IPS-18a (cell line): ENCODE data around the gene ASH1L.
"Not testable (repeated sequence)": the region's sequence is repeated elsewhere in the genome, so short reads cannot be mapped to it uniquely, and the experiment has no call there.

ENCODE experiments used
- H3K27ac ChIP-seq: one replicate; pipeline ENCODE4 v1.5.1; 2013; ENCODE audit warnings: low read length
- H3K27me3 ChIP-seq: one replicate; pipeline ENCODE4 v1.6.1; 2013; ENCODE audit warnings: mild to moderate bottlenecking, low read length; ENCODE audit not compliant: control insufficient read depth, insufficient read depth
- H3K36me3 ChIP-seq: one replicate; pipeline ENCODE4 v1.6.1; 2013; ENCODE audit warnings: low read depth, low read length; ENCODE audit not compliant: control insufficient read depth
- H3K4me1 ChIP-seq: one replicate; pipeline ENCODE4 v1.6.1; 2013; ENCODE audit warnings: low read depth, low read length; ENCODE audit not compliant: control insufficient read depth
- H3K4me3 ChIP-seq: one replicate; pipeline ENCODE4 v1.5.1; 2013; ENCODE audit warnings: low read length
- H3K9ac ChIP-seq: one replicate; pipeline ENCODE4 v1.6.1; 2013; ENCODE audit warnings: mild to moderate bottlenecking, low read length, moderate library complexity
- H3K9me3 ChIP-seq: one replicate; pipeline ENCODE4 v1.6.1; 2013; ENCODE audit warnings: low read depth, low read length; ENCODE audit not compliant: control insufficient read depth

Gene ASH1L

DNA sequence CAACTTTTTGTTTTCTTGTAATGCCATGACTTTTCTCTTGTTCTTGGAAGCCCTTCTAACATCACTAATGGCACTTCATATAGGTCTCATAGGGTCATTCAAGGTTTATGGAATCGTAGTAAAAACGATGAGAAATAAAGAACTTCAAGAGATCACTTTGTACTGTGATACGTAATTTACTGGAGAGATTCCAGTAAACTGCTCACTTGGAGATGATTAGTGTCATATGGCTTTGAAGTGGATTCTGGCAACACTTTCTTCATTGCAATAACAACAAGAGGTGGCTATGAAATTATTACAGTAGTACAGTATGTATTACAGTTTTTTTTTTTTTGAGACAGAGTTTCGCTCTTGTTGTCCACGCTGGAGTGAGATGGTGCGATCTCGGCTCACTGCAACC is 138.5 kb downstream of the ASH1L start:
- Histone ChIP-seq H3K4me1 (no peaks in the 10 kb centered on the region), H3K9me3 (no peaks in the 10 kb centered on the region), H3K27ac (no peak overlapping the region), H3K4me3 (no peak overlapping the region), H3K36me3 (no peaks in the 10 kb centered on the region), H3K27me3 (no peaks in the 10 kb centered on the region), H3K9ac (no peak overlapping the region)

GRCh38 chr1:155420788-155421187 is 141.8 kb downstream of the ASH1L start:
- H3K27me3 ChIP-seq, result no peaks in the 10 kb centered on the region

DNA sequence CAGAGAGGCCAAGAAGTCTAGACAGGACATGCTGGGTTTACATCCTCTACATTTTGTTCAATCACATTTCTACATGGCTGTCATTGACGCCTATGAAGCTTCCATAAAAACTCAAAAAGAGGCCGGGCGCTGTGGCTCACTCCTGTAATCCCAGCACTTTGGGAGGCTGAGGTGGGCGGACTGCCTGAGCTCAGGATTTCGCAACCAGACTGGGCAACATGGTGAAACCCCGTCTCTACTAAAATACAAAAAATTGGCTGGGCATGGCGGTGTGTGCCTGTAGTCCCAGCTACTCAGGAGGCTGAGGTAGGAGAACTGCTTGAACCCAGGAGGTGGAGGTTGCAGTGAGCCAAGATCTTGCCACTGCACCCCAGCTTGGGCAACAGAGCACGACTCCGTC is 150.8 kb downstream of the ASH1L start:
- H3K4me3 ChIP-seq, H3K36me3 ChIP-seq, H3K4me1 ChIP-seq: not testable (repeated sequence)

More at GRCh38 chr1:155420788-155421187, 141.8 kb downstream of the ASH1L start:
- no peaks in the 10 kb centered on the region for H3K36me3 ChIP-seq
- H3K4me1 ChIP-seq, result no peaks in the 10 kb centered on the region
- no peaks in the 10 kb centered on the region for H3K9me3 ChIP-seq
- H3K27ac ChIP-seq, result no peak overlapping the region
- no peak overlapping the region for H3K4me3 ChIP-seq
- no peak overlapping the region for H3K9ac ChIP-seq

DNA sequence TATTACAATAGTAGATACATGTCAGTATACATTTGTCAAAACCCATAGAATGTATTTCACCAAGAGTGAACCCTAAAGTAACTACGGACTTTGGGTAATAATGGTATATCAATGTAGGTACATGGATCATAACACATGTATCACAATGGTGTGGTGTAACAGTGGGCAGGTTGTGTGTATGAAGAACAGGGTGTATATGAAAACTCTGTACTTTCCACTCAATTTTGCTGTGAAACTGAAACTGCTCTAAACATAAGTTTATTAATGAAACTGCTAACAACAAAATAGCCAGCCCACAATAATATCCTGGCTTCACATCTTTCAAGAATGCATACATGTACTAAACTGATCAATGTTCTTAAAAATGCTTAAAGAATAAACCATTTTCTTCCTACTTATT is 151.7 kb downstream of the ASH1L start:
- H3K4me1 ChIP-seq, result no peaks in the 10 kb centered on the region
- H3K9me3 ChIP-seq, result no peaks in the 10 kb centered on the region
- H3K9ac ChIP-seq, result no peak overlapping the region

More for the DNA sequence above, 150.8 kb downstream of the ASH1L start:
- not testable (repeated sequence) for H3K27ac ChIP-seq, H3K9ac ChIP-seq, H3K27me3 ChIP-seq, H3K9me3 ChIP-seq

DNA sequence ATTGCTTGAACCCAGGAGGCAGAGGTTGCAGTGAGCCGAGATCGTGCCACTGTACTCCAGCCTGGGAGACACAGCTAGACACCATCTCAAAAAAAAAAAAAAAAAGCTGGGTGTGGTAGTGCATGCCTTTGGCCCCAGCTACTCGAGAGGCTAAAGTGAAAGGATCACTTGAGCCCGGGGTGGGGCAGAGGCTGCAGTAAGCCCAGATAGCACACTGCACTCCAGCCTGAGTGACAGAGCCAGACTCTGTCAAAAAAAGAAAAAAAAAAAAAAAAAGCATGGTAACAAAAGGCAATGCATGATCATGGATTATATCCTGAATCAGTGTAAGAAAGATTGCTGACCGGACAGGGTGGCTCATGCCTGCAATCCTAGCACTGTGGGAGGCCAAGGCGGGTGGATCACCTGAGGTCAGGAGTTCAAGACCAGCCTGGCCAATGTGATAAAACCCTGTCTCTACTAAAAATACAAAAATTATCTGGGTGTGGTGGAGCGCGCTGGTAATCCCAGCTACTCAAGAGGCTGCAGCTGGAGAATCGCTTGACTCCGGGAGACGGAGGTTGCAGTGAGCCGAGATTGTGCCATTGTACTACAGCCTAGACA is 165.6 kb downstream of the ASH1L start:
- Histone ChIP-seq H3K27me3 (no peaks in the 10 kb centered on the region), H3K27ac (no peak overlapping the region), H3K4me1 (no peaks in the 10 kb centered on the region), H3K36me3 (peaks cover 9% of the 10 kb centered on the region), H3K9me3 (no peaks in the 10 kb centered on the region), H3K4me3 (no peak overlapping the region), H3K9ac (no peak overlapping the region)

More for the DNA sequence above, 151.7 kb downstream of the ASH1L start:
- H3K27ac ChIP-seq, result no peak overlapping the region
- peaks cover 5% of the 10 kb centered on the region for H3K36me3 ChIP-seq
- no peaks in the 10 kb centered on the region for H3K27me3 ChIP-seq
- no peak overlapping the region for H3K4me3 ChIP-seq

DNA sequence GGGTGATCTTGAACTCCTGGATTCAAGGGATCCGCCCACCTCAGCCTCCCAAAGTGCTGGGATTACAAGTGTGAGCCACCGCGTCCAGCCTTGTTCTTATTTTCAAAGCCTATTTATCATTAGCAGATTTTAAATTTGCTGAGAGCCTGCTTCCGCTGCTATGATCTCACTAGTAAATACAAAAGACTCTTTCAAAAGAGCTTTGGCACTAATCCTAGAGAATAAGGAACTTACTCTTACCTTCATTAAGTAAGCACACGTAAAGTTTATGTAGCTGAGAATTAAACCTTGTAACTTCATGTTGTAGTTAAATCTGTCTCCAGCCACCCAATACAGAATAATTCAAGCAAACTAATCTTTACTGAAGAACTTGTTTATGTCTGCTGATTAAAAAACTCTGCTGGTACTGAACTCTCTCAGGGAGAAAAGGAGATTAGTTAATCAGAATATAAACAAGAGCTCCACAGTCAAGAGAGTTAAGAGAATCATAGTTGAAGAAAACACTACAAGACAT is 169.6 kb downstream of the ASH1L start:
- Histone ChIP-seq H3K9me3 (no peaks in the 10 kb centered on the region), H3K4me3 (no peak overlapping the region), H3K36me3 (peaks cover 12% of the 10 kb centered on the region), H3K4me1 (no peaks in the 10 kb centered on the region), H3K27me3 (no peaks in the 10 kb centered on the region), H3K27ac (no peak overlapping the region), H3K9ac (no peak overlapping the region)

DNA sequence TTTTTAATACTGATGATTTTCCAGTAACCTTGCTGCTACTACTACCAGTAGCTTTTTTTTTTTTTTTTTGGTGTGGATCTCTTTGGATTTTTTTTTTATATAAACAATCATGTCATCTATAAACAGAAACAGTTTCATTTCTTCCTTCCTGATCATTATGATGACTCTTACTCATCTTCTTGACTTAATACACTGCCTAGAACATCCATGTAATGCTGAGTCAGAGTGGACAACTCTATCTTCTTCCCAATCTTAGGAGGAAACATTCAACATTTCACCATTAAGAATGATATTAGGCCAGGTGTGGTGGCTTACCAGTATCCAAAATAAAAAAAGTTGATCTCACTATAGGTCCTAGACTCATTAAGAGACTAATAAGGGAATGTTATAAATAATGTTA is 172.8 kb downstream of the ASH1L start:
- Histone ChIP-seq H3K9me3 (no peaks in the 10 kb centered on the region), H3K4me1 (no peaks in the 10 kb centered on the region), H3K27ac (no peak overlapping the region), H3K36me3 (peaks cover 9% of the 10 kb centered on the region), H3K9ac (no peak overlapping the region), H3K4me3 (no peak overlapping the region), H3K27me3 (no peaks in the 10 kb centered on the region)

DNA sequence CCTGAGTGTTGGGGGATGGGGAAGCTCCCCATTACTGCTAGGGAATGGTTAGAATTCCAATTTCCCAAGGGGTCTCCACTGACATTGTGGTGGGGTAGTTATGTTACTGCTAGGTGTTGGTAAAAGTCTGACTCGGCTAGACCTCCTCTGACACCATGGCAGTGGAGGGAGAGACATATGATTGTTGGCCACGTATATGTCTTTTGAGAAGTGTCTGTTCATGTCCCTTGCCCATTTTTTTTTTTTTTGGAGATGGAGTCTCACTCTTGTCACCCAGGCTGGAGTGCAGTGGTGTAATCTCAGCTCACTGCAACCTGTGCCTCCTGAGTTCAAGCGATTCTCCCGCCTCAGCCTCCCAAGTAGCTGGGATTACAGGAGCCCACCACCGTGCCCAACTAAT is 176.8 kb downstream of the ASH1L start:
- H3K36me3 ChIP-seq, H3K9ac ChIP-seq, H3K4me1 ChIP-seq, H3K27me3 ChIP-seq, H3K4me3 ChIP-seq, H3K9me3 ChIP-seq, H3K27ac ChIP-seq: not testable (repeated sequence)

DNA sequence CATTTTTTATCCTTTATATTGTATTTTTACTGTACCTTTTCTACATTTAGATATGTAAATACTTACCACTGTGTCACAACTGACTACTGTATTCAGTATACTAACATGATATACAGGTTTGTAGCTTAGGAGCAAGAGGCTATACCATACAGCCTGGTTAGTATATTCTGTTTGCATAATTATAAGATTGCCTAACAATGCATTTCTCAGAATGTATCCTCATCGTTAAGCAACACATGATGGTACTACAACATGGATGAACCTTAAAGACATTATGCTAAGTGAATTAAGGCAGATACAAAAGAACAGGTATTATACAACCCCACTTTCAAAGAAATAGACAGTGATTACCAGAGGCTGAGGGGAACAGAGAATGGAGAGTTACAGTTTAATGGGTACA is 179.2 kb downstream of the ASH1L start:
- no peaks in the 10 kb centered on the region for H3K4me1 ChIP-seq
- no peak overlapping the region for H3K4me3 ChIP-seq
- H3K36me3 ChIP-seq, result peaks cover 10% of the 10 kb centered on the region
- H3K27ac ChIP-seq, result no peak overlapping the region
- no peak overlapping the region for H3K9ac ChIP-seq
- H3K9me3 ChIP-seq, result no peaks in the 10 kb centered on the region
- no peaks in the 10 kb centered on the region for H3K27me3 ChIP-seq

DNA sequence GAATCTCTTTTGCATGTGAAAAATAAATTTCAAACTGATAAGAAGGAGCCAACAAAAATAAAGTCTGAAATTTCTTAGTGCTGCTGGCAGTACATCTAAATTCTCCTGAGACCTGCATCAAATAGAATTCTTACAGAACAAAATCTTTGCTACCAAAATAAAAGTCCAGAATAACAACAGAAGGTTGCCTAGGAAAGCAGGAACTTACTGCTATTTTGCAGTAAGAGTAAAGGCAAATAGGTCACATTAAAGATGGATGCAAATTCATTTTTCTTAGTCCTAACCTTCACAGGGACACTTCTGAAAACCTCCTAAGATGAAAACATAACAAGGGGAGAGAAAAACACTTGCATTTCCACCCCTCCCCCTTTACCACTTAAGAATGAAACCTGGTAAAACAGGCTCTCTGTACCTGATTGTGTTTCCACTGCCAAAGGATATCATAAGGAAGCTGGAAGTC is 182.9 kb downstream of the ASH1L start:
- H3K4me1 ChIP-seq, result no peaks in the 10 kb centered on the region
- no peaks in the 10 kb centered on the region for H3K27me3 ChIP-seq
- no peaks in the 10 kb centered on the region for H3K9me3 ChIP-seq
- no peak overlapping the region for H3K27ac ChIP-seq
- H3K4me3 ChIP-seq, result no peak overlapping the region
- peaks cover 25% of the 10 kb centered on the region for H3K36me3 ChIP-seq
- no peak overlapping the region for H3K9ac ChIP-seq

DNA sequence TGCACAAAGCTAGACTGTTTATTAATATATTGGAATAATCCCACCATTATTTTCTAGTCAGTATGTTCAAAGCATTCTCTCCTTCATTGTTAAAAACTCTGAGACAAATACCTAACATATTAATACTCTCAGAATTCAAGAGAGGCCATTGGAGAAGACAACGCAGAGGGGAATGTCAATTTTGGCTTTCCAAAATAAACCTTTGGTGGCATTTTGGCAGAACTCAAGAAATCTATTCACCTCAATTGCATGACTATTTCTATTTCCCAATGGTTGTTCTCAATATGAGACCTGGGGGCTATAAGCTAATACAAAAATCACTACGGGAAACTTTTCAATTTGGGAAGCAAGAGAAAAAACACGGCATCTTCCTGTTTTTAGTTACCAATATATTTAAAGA is 183.4 kb downstream of the ASH1L start:
- H3K27me3 ChIP-seq, result no peaks in the 10 kb centered on the region

GRCh38 chr1:155360051-155360450 is 202.6 kb downstream of the ASH1L start:
- H3K4me1 ChIP-seq, result no peaks in the 10 kb centered on the region
- no peaks in the 10 kb centered on the region for H3K27me3 ChIP-seq
- H3K27ac ChIP-seq, result no peak overlapping the region
- H3K36me3 ChIP-seq, result peaks cover 18% of the 10 kb centered on the region
- no peak overlapping the region for H3K9ac ChIP-seq
- H3K9me3 ChIP-seq, result no peaks in the 10 kb centered on the region
- no peak overlapping the region for H3K4me3 ChIP-seq

More for the DNA sequence above, 183.4 kb downstream of the ASH1L start:
- Histone ChIP-seq H3K9ac (no peak overlapping the region), H3K9me3 (no peaks in the 10 kb centered on the region), H3K27ac (no peak overlapping the region), H3K4me1 (no peaks in the 10 kb centered on the region), H3K36me3 (peaks cover 25% of the 10 kb centered on the region), H3K4me3 (no peak overlapping the region)
